HepG2 (cell line): Measurements from ENCODE around the gene NR2F1. TPM values are rescaled to one million over a fixed set of nuclear protein-coding genes. Genes with fewer than 3 reads are reported as not detected.

Source experiments
- AFF4 ChIP-seq: sonication (generic); formaldehyde crosslinking; IDR thresholded peaks from 2 replicates; pipeline ENCODE4 v1.4.0; 2020; ENCODE audit warnings: missing genetic modification reagents
- CEBPG ChIP-seq: IDR thresholded peaks from 2 replicates; pipeline ENCODE4 v1.6.1; 2016
- KAT2B ChIP-seq: fragments of 150-350 bp; IDR thresholded peaks from 2 replicates; pipeline ENCODE4 v1.6.1; 2014; ENCODE audit warnings: low read depth, low read length, borderline replicate concordance
- KAT8 ChIP-seq: IDR thresholded peaks from 2 replicates; pipeline ENCODE4 v1.6.1; 2016; ENCODE audit warnings: missing genetic modification reagents, missing compliant biosample characterization
- MED13 ChIP-seq: sonication (generic); formaldehyde crosslinking; IDR thresholded peaks from 2 replicates; pipeline ENCODE4 v1.5.0; 2020; ENCODE audit warnings: missing genetic modification reagents
- SIX4 ChIP-seq: sonication (generic); formaldehyde crosslinking; IDR thresholded peaks from 2 replicates; pipeline ENCODE4 v1.4.0; 2020; ENCODE audit warnings: missing genetic modification reagents
- ZBTB7B ChIP-seq: sonication (generic); formaldehyde crosslinking; IDR thresholded peaks from 2 replicates; pipeline ENCODE4 v1.4.0; 2020; ENCODE audit warnings: missing genetic modification reagents
- ZNF546 ChIP-seq: sonication (generic); formaldehyde crosslinking; conservative IDR thresholded peaks from 2 replicates; pipeline ENCODE4 v1.8.1; 2023; ENCODE audit warnings: mild to moderate bottlenecking, missing genetic modification reagents
- ZNF7 ChIP-seq: IDR thresholded peaks from 2 replicates; pipeline ENCODE4 v1.6.1; 2016; ENCODE audit warnings: missing biosample characterization, missing genetic modification reagents
- polyA plus RNA-seq, 8 experiments: library from polyadenylated mRNA; depleted of rRNA in 3 of 8; stranded (reverse) in 7 of 8; unstranded in 1 of 8; fragments of >200 nt; fragmentation: Illumina TruSeq in 4 of 8; extraction: Trizol in 4 of 8; gene quantifications; 2 replicates each; pipeline versions ENCODE4 v1.2.1 to v1.2.3, GENCODE V29; 2011 to 2016; ENCODE audit warnings: low read depth in 4 of 8, missing spikeins in 1 of 8, mixed read lengths in 1 of 8; ENCODE audit not compliant: insufficient read depth in 1 of 8
- total RNA-seq, 5 experiments: library from RNA; depleted of rRNA; stranded (reverse); fragments of >200 nt; fragmentation: Illumina TruSeq; extraction: Trizol; gene quantifications; 2 replicates each; pipeline ENCODE4 v1.2.3, GENCODE V29; 2016; ENCODE audit warnings: low read depth in 1 of 5
- TF ChIP-seq, protein P1 (sequence below): sonication (generic); formaldehyde crosslinking; IDR thresholded peaks from 2 replicates; pipeline ENCODE4 v1.9.0; 2021; ENCODE audit warnings: mild to moderate bottlenecking, missing genetic modification reagents
- TF ChIP-seq, protein P2 (sequence below), 2 experiments: sonication (generic) in 1 of 2; formaldehyde crosslinking in 1 of 2; IDR thresholded peaks; 2 replicates each; pipeline versions ENCODE4 v1.4.0 to v1.6.1; 2016 to 2020; ENCODE audit warnings: borderline replicate concordance in 1 of 2, low read depth in 1 of 2, mild to moderate bottlenecking in 1 of 2, missing genetic modification reagents in 1 of 2
- TF ChIP-seq, protein P3 (sequence below): sonication (generic); formaldehyde crosslinking; conservative IDR thresholded peaks from 2 replicates; pipeline ENCODE4 v1.8.0; 2022; ENCODE audit warnings: low read depth, missing genetic modification reagents

Gene NR2F1
- total and polyA plus RNA-seq, 2 of the 13 experiments (the other 11 are each of a cell fraction or from before 2014, with no cell fraction given), result 17.1 to 59.7 TPM

DNA sequence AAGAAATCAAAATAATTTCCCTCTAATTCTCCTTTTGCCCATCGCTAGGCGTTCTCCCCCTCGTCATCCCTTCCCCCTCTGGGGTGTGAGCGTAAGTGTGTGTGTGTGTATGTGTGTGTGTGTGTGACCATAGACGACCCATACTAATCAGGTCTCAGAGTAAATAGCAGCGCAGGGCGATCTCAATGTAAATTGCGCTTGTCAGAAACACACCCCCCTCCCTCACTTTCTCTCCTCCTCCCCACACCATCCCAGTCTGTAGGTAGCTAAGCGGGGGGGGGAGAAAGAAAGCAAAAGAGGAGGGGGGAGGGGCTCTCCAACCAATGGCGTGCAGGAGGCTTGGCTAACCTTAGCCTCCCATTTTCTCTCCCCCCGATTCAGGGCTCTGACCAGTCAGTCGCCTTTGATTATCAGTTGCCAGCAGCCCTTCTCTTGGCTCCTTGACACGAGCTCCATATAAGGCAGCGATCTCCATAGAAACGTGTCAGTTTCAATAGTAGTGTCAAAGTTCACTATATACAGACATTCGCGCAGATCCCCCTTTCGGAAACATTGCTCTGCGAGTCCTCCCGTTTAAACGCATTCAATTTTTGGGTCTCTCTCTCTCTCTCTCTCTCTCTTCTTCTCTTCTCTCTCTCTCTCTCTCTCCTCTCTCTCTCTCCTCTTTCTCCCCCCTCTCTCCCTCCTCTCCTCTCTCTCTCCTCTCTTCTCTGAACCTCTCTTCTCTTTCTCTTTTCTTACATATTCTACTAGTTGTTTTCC lies at the start of gene NR2F1 (continued):
- TF ChIP-seq, protein P1, sequence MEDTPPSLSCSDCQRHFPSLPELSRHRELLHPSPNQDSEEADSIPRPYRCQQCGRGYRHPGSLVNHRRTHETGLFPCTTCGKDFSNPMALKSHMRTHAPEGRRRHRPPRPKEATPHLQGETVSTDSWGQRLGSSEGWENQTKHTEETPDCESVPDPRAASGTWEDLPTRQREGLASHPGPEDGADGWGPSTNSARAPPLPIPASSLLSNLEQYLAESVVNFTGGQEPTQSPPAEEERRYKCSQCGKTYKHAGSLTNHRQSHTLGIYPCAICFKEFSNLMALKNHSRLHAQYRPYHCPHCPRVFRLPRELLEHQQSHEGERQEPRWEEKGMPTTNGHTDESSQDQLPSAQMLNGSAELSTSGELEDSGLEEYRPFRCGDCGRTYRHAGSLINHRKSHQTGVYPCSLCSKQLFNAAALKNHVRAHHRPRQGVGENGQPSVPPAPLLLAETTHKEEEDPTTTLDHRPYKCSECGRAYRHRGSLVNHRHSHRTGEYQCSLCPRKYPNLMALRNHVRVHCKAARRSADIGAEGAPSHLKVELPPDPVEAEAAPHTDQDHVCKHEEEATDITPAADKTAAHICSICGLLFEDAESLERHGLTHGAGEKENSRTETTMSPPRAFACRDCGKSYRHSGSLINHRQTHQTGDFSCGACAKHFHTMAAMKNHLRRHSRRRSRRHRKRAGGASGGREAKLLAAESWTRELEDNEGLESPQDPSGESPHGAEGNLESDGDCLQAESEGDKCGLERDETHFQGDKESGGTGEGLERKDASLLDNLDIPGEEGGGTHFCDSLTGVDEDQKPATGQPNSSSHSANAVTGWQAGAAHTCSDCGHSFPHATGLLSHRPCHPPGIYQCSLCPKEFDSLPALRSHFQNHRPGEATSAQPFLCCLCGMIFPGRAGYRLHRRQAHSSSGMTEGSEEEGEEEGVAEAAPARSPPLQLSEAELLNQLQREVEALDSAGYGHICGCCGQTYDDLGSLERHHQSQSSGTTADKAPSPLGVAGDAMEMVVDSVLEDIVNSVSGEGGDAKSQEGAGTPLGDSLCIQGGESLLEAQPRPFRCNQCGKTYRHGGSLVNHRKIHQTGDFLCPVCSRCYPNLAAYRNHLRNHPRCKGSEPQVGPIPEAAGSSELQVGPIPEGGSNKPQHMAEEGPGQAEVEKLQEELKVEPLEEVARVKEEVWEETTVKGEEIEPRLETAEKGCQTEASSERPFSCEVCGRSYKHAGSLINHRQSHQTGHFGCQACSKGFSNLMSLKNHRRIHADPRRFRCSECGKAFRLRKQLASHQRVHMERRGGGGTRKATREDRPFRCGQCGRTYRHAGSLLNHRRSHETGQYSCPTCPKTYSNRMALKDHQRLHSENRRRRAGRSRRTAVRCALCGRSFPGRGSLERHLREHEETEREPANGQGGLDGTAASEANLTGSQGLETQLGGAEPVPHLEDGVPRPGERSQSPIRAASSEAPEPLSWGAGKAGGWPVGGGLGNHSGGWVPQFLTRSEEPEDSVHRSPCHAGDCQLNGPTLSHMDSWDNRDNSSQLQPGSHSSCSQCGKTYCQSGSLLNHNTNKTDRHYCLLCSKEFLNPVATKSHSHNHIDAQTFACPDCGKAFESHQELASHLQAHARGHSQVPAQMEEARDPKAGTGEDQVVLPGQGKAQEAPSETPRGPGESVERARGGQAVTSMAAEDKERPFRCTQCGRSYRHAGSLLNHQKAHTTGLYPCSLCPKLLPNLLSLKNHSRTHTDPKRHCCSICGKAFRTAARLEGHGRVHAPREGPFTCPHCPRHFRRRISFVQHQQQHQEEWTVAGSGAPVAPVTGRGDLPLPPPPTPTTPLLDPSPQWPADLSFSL (CRISPR knock-in tag), result peak; percentile 94
- TF ChIP-seq, protein P2, sequence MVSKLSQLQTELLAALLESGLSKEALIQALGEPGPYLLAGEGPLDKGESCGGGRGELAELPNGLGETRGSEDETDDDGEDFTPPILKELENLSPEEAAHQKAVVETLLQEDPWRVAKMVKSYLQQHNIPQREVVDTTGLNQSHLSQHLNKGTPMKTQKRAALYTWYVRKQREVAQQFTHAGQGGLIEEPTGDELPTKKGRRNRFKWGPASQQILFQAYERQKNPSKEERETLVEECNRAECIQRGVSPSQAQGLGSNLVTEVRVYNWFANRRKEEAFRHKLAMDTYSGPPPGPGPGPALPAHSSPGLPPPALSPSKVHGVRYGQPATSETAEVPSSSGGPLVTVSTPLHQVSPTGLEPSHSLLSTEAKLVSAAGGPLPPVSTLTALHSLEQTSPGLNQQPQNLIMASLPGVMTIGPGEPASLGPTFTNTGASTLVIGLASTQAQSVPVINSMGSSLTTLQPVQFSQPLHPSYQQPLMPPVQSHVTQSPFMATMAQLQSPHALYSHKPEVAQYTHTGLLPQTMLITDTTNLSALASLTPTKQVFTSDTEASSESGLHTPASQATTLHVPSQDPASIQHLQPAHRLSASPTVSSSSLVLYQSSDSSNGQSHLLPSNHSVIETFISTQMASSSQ (IDR thresholded peaks at IDR 0.05; ENCODE audit: low read depth), result 0 out of 2 replicates have a peak, but pooled peaks have one; percentile 59
- TF ChIP-seq, protein P2 (CRISPR knock-in tag; IDR thresholded peaks at IDR 0.05; ENCODE audit: borderline replicate concordance), result peak; percentile 77
- TF ChIP-seq CEBPG (CRISPR knock-in tag) (no peak), AFF4 (CRISPR knock-in tag) (no peak; the same call in 1 of the 2 replicates), SIX4 (CRISPR knock-in tag) (no peak; the same call in 1 of the 2 replicates), KAT2B (no peak), ZNF7 (CRISPR knock-in tag) (no peak), MED13 (CRISPR knock-in tag) (no peak), ZNF546 (CRISPR knock-in tag) (no peak), ZBTB7B (CRISPR knock-in tag) (peak; percentile 59), KAT8 (peak; percentile 45; the same call in 1 of the 2 replicates)
- TF ChIP-seq, protein P3, sequence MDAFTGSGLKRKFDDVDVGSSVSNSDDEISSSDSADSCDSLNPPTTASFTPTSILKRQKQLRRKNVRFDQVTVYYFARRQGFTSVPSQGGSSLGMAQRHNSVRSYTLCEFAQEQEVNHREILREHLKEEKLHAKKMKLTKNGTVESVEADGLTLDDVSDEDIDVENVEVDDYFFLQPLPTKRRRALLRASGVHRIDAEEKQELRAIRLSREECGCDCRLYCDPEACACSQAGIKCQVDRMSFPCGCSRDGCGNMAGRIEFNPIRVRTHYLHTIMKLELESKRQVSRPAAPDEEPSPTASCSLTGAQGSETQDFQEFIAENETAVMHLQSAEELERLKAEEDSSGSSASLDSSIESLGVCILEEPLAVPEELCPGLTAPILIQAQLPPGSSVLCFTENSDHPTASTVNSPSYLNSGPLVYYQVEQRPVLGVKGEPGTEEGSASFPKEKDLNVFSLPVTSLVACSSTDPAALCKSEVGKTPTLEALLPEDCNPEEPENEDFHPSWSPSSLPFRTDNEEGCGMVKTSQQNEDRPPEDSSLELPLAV (CRISPR knock-in tag), result no peak
